ENCODE measurements around the gene CDPF1.
"Not testable (repeated sequence)": the region's sequence is repeated elsewhere in the genome, so short reads cannot be mapped to it uniquely, and the experiment has no call there.

CDPF1 gene

GRCh38 chr22:46224044-46224897 is 25.8 kb downstream of the CDPF1 start:
- DNase-seq: no peak

DNA sequence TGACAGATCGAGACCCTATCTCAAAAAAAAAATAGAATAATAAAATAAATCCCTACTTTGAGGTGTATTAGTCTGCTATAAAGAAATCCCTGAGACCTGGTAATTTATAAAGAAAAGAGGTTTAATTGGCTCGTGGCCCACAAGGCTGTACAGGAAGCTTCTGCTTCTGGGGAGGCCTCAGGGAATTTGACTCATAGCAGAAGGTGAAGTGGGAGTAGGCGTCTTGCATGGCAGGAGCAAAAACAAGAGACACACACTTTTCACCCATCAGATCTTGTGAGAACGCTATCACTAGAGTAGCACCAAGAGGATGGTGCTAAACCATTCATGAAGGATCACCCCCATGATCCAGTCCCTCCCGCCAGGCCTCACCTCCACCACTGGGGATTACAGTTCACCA is 29.2 kb downstream of the CDPF1 start:
- DNase-seq: no peak

DNA sequence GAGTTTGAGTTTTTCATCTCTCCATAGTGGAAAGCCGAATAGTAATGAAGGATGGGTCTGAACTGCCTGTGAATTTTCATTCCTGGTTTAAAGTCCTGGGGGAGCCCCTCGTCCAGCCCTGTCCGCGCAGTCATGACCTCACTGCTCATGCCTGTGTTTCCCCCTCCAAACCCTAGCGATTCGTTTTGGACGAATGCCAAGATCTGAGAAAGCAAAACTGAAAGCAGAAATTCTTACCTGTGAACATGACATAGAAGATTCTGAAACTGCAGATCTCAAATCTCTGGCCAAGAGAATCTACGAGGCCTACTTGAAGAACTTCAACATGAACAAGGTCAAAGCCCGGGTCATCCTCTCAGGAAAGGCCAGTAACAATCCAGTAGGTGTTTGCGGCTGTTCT is 30.5 kb downstream of the CDPF1 start:
- DNase-seq: no peak

DNA sequence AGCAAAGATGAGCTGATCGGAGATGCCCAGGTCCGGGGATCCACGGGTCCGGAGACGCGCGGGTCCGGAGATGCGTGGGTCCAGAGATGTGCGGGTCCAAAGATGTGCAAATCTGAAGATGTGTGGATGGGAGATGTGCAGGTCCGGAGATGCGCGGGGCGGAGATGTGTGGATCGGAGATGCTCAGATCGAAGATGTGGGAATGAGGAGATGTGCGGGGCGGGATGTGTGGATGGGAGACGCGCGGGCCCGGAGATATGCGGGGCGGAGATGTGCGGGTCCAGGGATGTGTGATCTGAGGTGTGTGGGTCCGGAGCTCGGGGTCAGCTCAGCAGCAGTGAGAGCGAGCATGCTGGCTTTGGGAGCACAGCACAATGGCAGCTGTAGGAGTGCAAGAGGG is 35.5 kb downstream of the CDPF1 start:
- no peak for DNase-seq

GRCh38 chr22:46214149-46214548 is 35.9 kb downstream of the CDPF1 start:
- DNase-seq: no peak

DNA sequence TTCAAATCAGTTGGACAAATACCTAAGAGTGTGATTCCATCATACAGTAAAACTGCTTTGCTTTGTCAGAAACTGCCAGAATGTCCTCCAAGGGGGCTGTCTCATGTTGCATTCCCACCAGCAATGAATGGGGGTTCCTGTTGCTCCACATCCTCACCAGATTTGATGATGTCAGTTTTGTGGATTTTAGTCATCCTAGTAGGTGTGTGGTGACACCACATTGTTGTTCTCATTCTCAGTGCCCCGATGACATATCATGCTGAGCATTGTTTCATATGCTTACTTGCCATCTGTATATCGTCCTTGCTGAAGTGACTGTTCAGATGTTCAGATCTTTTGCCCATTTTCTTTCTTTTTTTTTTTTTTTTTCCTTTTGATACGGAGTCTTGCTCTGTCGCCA is 37.0 kb downstream of the CDPF1 start:
- DNase-seq: no peak

GRCh38 chr22:46212195-46212594 is 37.9 kb downstream of the CDPF1 start:
- no peak for DNase-seq

DNA sequence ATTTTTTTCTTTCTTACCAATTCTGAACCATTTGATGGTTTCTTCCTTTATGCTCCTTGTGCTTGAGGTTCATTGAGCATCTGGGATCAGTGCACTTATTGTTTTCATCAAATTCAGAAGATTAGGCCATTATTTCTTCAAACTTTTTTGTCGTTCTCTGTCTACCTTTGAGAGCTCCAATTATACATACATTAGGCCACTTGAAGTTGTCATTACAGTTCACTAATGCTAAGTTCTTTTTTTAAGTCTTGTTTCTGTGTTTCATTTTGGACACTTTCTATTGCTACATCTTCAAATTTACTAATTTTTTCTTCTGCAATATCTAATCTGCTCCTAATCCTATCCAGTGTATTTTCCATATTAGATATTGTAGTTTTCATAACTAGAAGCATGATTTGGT is 40.8 kb downstream of the CDPF1 start:
- DNase-seq: no peak

- no peak for DNase-seq
These were observed 46.5 kb downstream of the CDPF1 start for GRCh38 chr22:46203601-46203980.

DNA sequence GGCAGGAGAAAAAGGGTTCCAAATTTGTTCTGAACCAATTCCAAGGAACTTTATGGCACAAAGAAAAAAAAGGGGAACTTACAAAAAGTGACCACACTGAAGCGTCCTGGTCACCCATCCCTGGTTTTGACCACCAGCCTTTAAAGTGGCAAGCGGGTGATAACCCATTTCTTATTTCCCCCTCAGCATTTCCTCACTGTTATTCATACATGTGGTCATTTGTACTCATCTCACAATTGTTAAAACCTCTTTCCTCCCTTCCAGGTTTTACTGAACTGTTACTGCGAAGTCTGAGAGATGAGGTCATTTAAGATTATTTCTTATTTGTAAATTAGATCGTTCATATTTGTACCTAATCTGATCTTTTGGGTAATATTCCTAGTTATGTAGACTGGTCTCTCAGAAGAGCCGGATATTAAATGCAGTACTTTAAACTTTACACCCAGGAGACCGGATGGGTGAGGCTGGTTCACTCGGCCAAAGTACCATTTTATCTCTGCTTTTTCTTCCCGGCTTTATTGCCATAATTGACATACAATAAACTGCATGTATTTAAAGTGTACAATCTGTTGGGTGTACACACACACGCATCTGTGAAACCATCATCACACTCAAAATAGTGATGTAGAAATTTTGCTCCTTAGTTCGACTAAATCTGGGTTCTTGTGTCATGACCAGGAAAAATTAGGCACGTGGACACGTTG is 47.0 kb downstream of the CDPF1 start:
- DNase-seq: no peak

GRCh38 chr22:46201059-46201757 is 48.9 kb downstream of the CDPF1 start:
- no peak for DNase-seq

GRCh38 chr22:46198806-46199205 is 51.3 kb downstream of the CDPF1 start:
- DNase-seq: not testable (repeated sequence)

DNA sequence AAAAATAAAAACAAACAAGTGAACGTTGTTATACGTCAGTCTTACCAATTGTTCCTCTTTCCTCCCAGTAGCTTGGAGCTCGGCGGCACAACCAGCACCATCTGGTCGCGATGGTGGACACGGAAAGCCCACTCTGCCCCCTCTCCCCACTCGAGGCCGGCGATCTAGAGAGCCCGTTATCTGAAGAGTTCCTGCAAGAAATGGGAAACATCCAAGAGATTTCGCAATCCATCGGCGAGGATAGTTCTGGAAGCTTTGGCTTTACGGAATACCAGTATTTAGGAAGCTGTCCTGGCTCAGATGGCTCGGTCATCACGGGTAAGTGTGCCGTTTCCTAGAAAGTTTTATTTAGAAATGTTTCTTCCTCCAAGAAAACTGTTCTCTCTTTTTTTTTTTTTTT is 51.8 kb downstream of the CDPF1 start:
- no peak for DNase-seq

GRCh38 chr22:46196278-46196677 is 53.8 kb downstream of the CDPF1 start:
- DNase-seq: no peak

GRCh38 chr22:46195487-46196165 is 54.5 kb downstream of the CDPF1 start:
- no peak for DNase-seq

Measured in NCI-H2171 (cell line).